HG02571 (cell line): ENCODE data around the gene PTPN2.

Experiments
- ATAC-seq: cut with Tn5 transposase; IDR thresholded peaks from one replicate; pipeline ENCODE4 v1.9.1; 2021; ENCODE audit warnings: mild to moderate bottlenecking, moderate library complexity; ENCODE audit not compliant: unreplicated experiment

PTPN2 gene

GRCh38 chr18:12860530-12860929 lies 23.5 kb downstream of the PTPN2 start:
- ATAC-seq = no peak

- ATAC-seq = no peak
Observed at GRCh38 chr18:12858991-12859390, 25.0 kb downstream of the PTPN2 start.

GRCh38 chr18:12857991-12858544 lies 26.0 kb downstream of the PTPN2 start:
- no peak for ATAC-seq

- ATAC-seq = no peak
Observed at GRCh38 chr18:12857215-12857905, 26.7 kb downstream of the PTPN2 start.

- no peak for ATAC-seq
Observed at GRCh38 chr18:12855916-12856315, 28.1 kb downstream of the PTPN2 start.

- no peak for ATAC-seq
Observed at GRCh38 chr18:12852566-12853315, 31.3 kb downstream of the PTPN2 start.

- no peak for ATAC-seq
Observed at GRCh38 chr18:12851716-12852115, 32.3 kb downstream of the PTPN2 start.

GRCh38 chr18:12849548-12849947 lies 34.5 kb downstream of the PTPN2 start:
- ATAC-seq = no peak

GRCh38 chr18:12848405-12848804 lies 35.6 kb downstream of the PTPN2 start:
- ATAC-seq = no peak

GRCh38 chr18:12844391-12844790 lies 39.6 kb downstream of the PTPN2 start:
- ATAC-seq = no peak

GRCh38 chr18:12843420-12844350 lies 40.4 kb downstream of the PTPN2 start:
- no peak for ATAC-seq

- no peak for ATAC-seq
Observed at GRCh38 chr18:12842459-12843380, 41.3 kb downstream of the PTPN2 start.

GRCh38 chr18:12841070-12841469 lies 43.0 kb downstream of the PTPN2 start:
- no peak for ATAC-seq

- ATAC-seq = no peak
Observed at GRCh38 chr18:12840382-12840781, 43.7 kb downstream of the PTPN2 start.

GRCh38 chr18:12839526-12840196 lies 44.4 kb downstream of the PTPN2 start:
- ATAC-seq = peak; percentile 74

- ATAC-seq = peak; percentile 33
Observed at GRCh38 chr18:12839057-12839525, 44.9 kb downstream of the PTPN2 start.

- ATAC-seq = no peak
Observed at GRCh38 chr18:12838178-12838634, 45.8 kb downstream of the PTPN2 start.

- ATAC-seq = no peak
Observed at GRCh38 chr18:12837747-12838146, 46.3 kb downstream of the PTPN2 start.

GRCh38 chr18:12836551-12836950 lies 47.5 kb downstream of the PTPN2 start:
- ATAC-seq = no peak
